ENCODE measurements around the gene MLLT1. TPM values are rescaled to one million over a fixed set of nuclear protein-coding genes. Genes with fewer than 3 reads are reported as not detected.

The MLLT1 gene
- total RNA-seq, 1 experiment from 2014 or later, result 29.0 TPM

- ATAC-seq (peak; percentile 31), DNase-seq (no peak)
- Histone ChIP-seq H3F3A (ENCODE audit: low read length, unreplicated experiment) (no peaks in the 10 kb centered on the region), H3K4me2 (ENCODE audit: low read length) (no peak overlapping the region), H3K9ac (ENCODE audit: low read length) (no peak overlapping the region), H3K9me2 (replicated peaks; ENCODE audit: low read length) (no peaks in the 10 kb centered on the region), H3K36me3 (ENCODE audit: low read depth, low read length) (peaks cover 9% of the 10 kb centered on the region; the same call in 1 of the 2 replicates), H4K20me1 (ENCODE audit: low read length) (peaks cover 4% of the 10 kb centered on the region; the same call in 1 of the 2 replicates), H3K27ac (ENCODE audit: low read length) (no peak overlapping the region), H3K27me3 (ENCODE audit: low read length) (no peaks in the 10 kb centered on the region), H3K4me3 (ENCODE audit: low read length) (no peak overlapping the region), H3K4me1 (ENCODE audit: insufficient read depth, low read length) (no peaks in the 10 kb centered on the region), H3K79me2 (ENCODE audit: low read length) (peaks cover 81% of the 10 kb centered on the region), H3K9me3 (ENCODE audit: low read length) (no peaks in the 10 kb centered on the region), H2AFZ (ENCODE audit: low read length) (no peak overlapping the region)
- no peak for TF ChIP-seq CTCF (conservative IDR thresholded peaks at IDR 0.05; ENCODE audit: low read depth, low read length)
- TF ChIP-seq EZH2 (IDR thresholded peaks at IDR 0.05; ENCODE audit: low read length, unreplicated experiment), result no peak
- no peak for TF ChIP-seq EZH2phosphoT487 (IDR thresholded peaks at IDR 0.05; ENCODE audit: borderline replicate concordance, low read length)
- intact Hi-C loops (cut with micrococcal nuclease), result no loop called here
- ChIA-PET CTCF (no interaction called here), POLR2A (ENCODE audit: unreplicated experiment) (interaction anchor here (0.6 kb wide), 2 partner anchors 29 to 145 kb away, joined by 4 to 5 read pairs; no protein-coding TSS in a partner anchor)
- BruUV-seq (replicated peaks), result no TSS peak
Observed at GRCh38 chr19:6250024-6250615, 29.7 kb downstream of the MLLT1 start.

- no peak for DNase-seq
- Histone ChIP-seq H3K36me3 (ENCODE audit: low read depth, low read length) (peaks cover 9% of the 10 kb centered on the region; the same call in 1 of the 2 replicates), H3K27ac (ENCODE audit: low read length) (no peak overlapping the region), H3K27me3 (ENCODE audit: low read length) (no peaks in the 10 kb centered on the region), H3F3A (ENCODE audit: low read length, unreplicated experiment) (no peaks in the 10 kb centered on the region), H3K4me3 (ENCODE audit: low read length) (no peak overlapping the region), H3K4me1 (ENCODE audit: insufficient read depth, low read length) (no peaks in the 10 kb centered on the region), H4K20me1 (ENCODE audit: low read length) (peaks cover 4% of the 10 kb centered on the region; the same call in 1 of the 2 replicates), H3K9me3 (ENCODE audit: low read length) (no peaks in the 10 kb centered on the region), H3K4me2 (ENCODE audit: low read length) (no peak overlapping the region), H3K9ac (ENCODE audit: low read length) (no peak overlapping the region), H2AFZ (ENCODE audit: low read length) (no peak overlapping the region), H3K9me2 (replicated peaks; ENCODE audit: low read length) (no peaks in the 10 kb centered on the region), H3K79me2 (ENCODE audit: low read length) (peaks cover 84% of the 10 kb centered on the region)
- ChIA-PET POLR2A (ENCODE audit: unreplicated experiment) (interaction anchor here (0.6 kb wide), 1 partner anchor 30 kb away, joined by 5 read pairs; no protein-coding TSS in a partner anchor), CTCF (no interaction called here)
- no TSS peak for BruUV-seq (replicated peaks)
- no peak for ATAC-seq
- TF ChIP-seq CTCF (conservative IDR thresholded peaks at IDR 0.05; ENCODE audit: low read depth, low read length) (no peak), EZH2phosphoT487 (IDR thresholded peaks at IDR 0.05; ENCODE audit: borderline replicate concordance, low read length) (no peak), EZH2 (IDR thresholded peaks at IDR 0.05; ENCODE audit: low read length, unreplicated experiment) (no peak)
- intact Hi-C loops (cut with micrococcal nuclease), result no loop called here
Observed at GRCh38 chr19:6249296-6249695, 30.5 kb downstream of the MLLT1 start.

GRCh38 chr19:6248844-6249243, 30.9 kb downstream of the MLLT1 start:
- Histone ChIP-seq H3K79me2 (ENCODE audit: low read length) (peaks cover 84% of the 10 kb centered on the region), H3K9me2 (replicated peaks; ENCODE audit: low read length) (no peaks in the 10 kb centered on the region), H3K36me3 (ENCODE audit: low read depth, low read length) (peaks cover 9% of the 10 kb centered on the region; the same call in 1 of the 2 replicates), H3K9ac (ENCODE audit: low read length) (no peak overlapping the region), H3F3A (ENCODE audit: low read length, unreplicated experiment) (no peaks in the 10 kb centered on the region), H3K9me3 (ENCODE audit: low read length) (no peaks in the 10 kb centered on the region), H3K27me3 (ENCODE audit: low read length) (no peaks in the 10 kb centered on the region), H3K27ac (ENCODE audit: low read length) (no peak overlapping the region), H4K20me1 (ENCODE audit: low read length) (peaks cover 4% of the 10 kb centered on the region; the same call in 1 of the 2 replicates), H2AFZ (ENCODE audit: low read length) (no peak overlapping the region), H3K4me1 (ENCODE audit: insufficient read depth, low read length) (no peaks in the 10 kb centered on the region), H3K4me2 (ENCODE audit: low read length) (no peak overlapping the region), H3K4me3 (ENCODE audit: low read length) (no peak overlapping the region)
- TF ChIP-seq CTCF (conservative IDR thresholded peaks at IDR 0.05; ENCODE audit: low read depth, low read length), result no peak
- POLR2A ChIA-PET (ENCODE audit: unreplicated experiment), result no interaction called here
- no peak for ATAC-seq
- intact Hi-C loops (cut with micrococcal nuclease), result no loop called here
- no TSS peak for BruUV-seq (replicated peaks)
- CTCF ChIA-PET, result no interaction called here
- DNase-seq, result no peak

All from PC-3 (cell line).